HG03354 (cell line): ENCODE measurements around the gene HSPA1A.
"Not testable (repeated sequence)": the region's sequence is repeated elsewhere in the genome, so short reads cannot be mapped to it uniquely, and the experiment has no call there.

Experiments
- ATAC-seq: cut with Tn5 transposase; IDR thresholded peaks from one replicate; pipeline ENCODE4 v1.9.1; 2021; ENCODE audit warnings: mild to moderate bottlenecking; ENCODE audit not compliant: unreplicated experiment, poor library complexity, severe bottlenecking

Gene HSPA1A

DNA sequence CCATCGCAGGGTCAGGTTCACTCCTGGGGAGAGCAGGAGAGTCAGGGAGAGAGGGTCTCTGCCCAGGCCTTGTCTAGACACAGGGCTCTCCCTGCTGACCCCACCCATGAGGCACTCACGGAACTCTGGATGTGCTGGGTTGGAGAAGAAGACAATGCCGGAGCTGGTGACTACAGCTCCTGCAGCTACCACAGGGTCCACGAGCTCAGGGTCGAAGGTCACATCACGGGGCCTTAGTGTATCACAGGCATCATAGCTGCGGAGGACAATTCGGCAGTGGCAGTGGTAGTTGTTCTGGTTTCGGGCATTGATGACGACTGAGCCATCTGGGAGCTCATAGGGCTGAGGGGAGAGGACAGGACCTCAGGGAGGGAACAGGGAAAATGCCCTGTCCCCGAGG is 44.6 kb downstream of the HSPA1A start:
- ATAC-seq = no peak

DNA sequence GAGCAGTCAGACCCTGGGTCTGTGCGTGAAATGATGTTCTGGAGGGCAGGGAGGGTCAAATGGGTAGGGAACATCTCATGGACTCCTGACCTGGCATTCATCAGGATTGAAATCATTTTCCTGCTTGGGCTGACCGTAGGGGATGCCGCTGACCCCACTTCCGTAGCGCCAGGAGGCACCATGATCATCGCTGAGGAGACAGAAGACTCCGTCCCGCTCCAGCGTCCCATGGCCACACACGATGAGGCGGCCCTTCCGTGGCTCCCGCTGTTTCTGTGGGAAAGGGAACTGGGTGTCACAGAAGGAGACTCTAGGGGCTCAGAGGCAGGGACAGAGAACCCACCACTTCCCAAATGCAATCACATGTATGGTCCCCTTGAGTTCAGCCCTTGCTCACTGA is 45.0 kb downstream of the HSPA1A start:
- ATAC-seq = no peak

- no peak for ATAC-seq
Measured at GRCh38 chr6:31861150-31861549, 45.8 kb downstream of the HSPA1A start.

DNA sequence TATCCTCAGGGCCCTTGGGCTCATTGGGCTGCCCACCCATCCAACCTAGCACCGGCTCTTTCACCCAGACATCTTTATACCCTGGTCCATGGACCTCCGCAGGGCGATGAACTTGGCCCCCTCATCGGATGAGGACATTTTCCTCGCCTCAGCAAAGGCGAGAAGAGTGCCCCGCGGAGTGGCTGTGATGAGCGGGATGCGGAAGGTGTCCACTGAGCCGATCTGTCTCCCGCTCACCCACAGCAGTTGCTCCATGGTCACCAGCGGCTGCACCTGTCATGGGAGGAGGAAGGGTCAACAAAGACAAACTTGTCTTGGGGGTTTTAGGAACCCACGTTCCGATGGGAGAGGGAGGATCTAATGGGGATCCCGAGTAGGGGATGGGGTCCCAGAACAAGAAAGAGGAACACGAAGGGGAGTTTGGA is 46.6 kb downstream of the HSPA1A start:
- no peak for ATAC-seq

GRCh38 chr6:31862344-31863235 is 47.2 kb downstream of the HSPA1A start, which contains the start of gene NEU1:
TSS of gene NEU1 (minus strand) at chr6:31862821. CDS start at chr6:31862776, 45 bp downstream.
- ATAC-seq = peak; percentile 90

GRCh38 chr6:31864123-31864562 is 48.8 kb downstream of the HSPA1A start:
- ATAC-seq = not testable (repeated sequence)

DNA sequence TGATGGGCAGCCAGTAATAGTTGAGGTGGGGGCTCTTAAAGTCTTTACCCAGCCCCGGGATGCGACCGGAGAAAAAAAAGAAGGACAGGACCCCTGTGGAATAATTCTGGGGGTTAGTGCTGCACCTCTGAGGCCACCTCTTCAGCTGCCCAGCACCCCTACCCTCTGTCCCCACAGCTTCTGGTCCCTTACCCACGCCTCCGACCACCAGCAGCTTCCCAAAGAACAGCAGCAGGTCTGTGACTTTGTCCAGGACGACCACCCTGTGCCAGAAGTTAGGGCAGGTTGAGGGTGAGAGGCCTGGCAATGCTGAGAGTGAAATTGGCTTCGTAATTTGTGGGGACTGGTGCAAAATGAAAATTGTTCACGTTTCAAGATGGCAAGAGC is 49.5 kb downstream of the HSPA1A start:
- no peak for ATAC-seq

DNA sequence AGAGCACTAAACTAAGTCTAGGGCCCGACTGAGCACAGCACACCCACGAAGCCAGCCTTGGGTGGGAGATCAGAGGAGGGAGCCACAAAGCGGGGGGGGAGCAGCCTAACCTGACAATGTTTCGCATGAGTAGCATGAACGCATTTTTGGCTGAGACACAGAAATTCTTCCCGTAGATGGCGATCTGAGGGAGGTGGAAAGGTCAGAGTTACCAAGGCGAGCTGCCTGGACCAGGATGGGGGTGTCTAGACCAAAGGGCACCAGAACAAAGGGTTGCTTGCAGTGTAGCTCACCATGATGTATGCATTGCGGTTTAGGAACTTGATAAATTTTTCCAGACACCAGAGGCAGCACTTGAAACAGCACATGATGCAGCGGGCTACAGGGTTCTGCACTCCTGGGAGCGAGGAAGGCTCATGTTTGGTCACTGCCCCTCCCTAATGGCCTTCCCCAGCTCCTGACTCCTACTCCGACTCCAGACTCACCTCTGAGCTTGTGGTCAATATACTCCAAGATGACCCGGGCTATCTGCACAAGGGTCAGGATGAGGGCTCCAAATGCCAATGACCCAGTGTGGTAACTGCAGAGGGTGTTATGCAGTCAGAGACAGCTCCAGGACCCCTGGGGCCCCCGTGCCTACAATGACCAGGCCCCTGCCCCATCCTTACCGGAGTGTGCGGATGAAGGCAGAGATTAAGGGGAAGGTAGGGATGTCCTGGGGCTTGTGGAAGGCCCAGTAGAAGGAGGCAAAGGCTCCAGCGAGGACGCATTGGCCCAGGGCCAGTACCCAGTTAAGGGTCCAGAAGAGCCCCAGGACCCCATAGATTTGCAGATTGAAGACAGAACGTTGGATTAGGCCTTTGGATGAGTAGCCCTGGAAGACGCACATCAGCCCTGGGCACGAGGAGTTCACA is 50.1 kb downstream of the HSPA1A start:
- ATAC-seq = no peak
